HG03196 (cell line): ENCODE results near the gene IVD.

Experiments used
- ATAC-seq: cut with Tn5 transposase; IDR thresholded peaks from one replicate; pipeline ENCODE4 v1.9.1; 2021; ENCODE audit not compliant: unreplicated experiment

The IVD gene

GRCh38 chr15:40372981-40373380 is 32.6 kb upstream of the IVD start:
- no peak for ATAC-seq

GRCh38 chr15:40377606-40378005 is 28.0 kb upstream of the IVD start:
- no peak for ATAC-seq

GRCh38 chr15:40379374-40379773 is 26.2 kb upstream of the IVD start:
- ATAC-seq: no peak

GRCh38 chr15:40379853-40380252 is 25.7 kb upstream of the IVD start:
- ATAC-seq: no peak

GRCh38 chr15:40380636-40381035 is 25.0 kb upstream of the IVD start:
- no peak for ATAC-seq

- no peak for ATAC-seq
These were observed 23.6 kb upstream of the IVD start for GRCh38 chr15:40381818-40382529.

- ATAC-seq: peak; percentile 94
These were observed 22.8 kb upstream of the IVD start, which contains the start of gene KNSTRN for GRCh38 chr15:40382580-40383456. Gene KNSTRN (plus strand): TSS chr15:40382721. CDS start chr15:40382836, 115 bp downstream.

GRCh38 chr15:40386480-40386879 is 19.1 kb upstream of the IVD start:
- ATAC-seq: no peak

- no peak for ATAC-seq
These were observed 16.4 kb upstream of the IVD start for GRCh38 chr15:40388941-40389823.

GRCh38 chr15:40389824-40390595 is 15.6 kb upstream of the IVD start:
- ATAC-seq: no peak

- ATAC-seq: no peak
These were observed 12.3 kb upstream of the IVD start for GRCh38 chr15:40392986-40393948.

GRCh38 chr15:40397688-40398412 is 7.7 kb upstream of the IVD start:
- ATAC-seq: no peak

GRCh38 chr15:40398413-40398873 is 7.2 kb upstream of the IVD start:
- peak; percentile 73 for ATAC-seq

- ATAC-seq: no peak
These were observed 6.2 kb upstream of the IVD start for GRCh38 chr15:40399370-40399769.

GRCh38 chr15:40407330-40407990 is 1.9 kb downstream of the IVD start:
- ATAC-seq: no peak

- no peak for ATAC-seq
These were observed 3.8 kb downstream of the IVD start for GRCh38 chr15:40409366-40409765.

GRCh38 chr15:40410476-40410875 is 4.9 kb downstream of the IVD start:
- no peak for ATAC-seq
